Common myeloid progenitor, CD34-positive (primary cell): ENCODE data around the gene SCART1.
"Not testable (repeated sequence)": the region's sequence is repeated elsewhere in the genome, so short reads cannot be mapped to it uniquely, and the experiment has no call there.

ENCODE experiments used
- CTCF ChIA-PET: fragments of 350-600 bp; sonication (Branson Sonifier 250); formaldehyde crosslinking; loops from one replicate; lab custom pipeline; 2021; ENCODE audit warnings: antibody characterized with exemption; lab: Charles Lee
- POLR2A ChIA-PET: fragments of 350-600 bp; sonication (Branson Sonifier 250); formaldehyde crosslinking; loops from one replicate; lab custom pipeline; 2021; ENCODE audit warnings: antibody characterized with exemption; lab: Charles Lee
- DNase-seq, 3 donors: peaks; one replicate each; pipeline versions ENCODE4 v3.0.0 to v3.0.0-alpha.2; 2013
- H3K27ac ChIP-seq, 2 experiments: 1 replicate in 1 of 2; 2 replicates in 1 of 2; pipeline ENCODE4 v1.7.0; 2013; ENCODE audit warnings: inconsistent platforms in 2 of 2, low read length in 2 of 2, mild to moderate bottlenecking in 2 of 2, low read depth in 1 of 2, moderate library complexity in 1 of 2; ENCODE audit not compliant: severe bottlenecking in 2 of 2, insufficient read depth in 1 of 2, poor library complexity in 1 of 2
- H3K27me3 ChIP-seq, 5 experiments: replicated peaks in 2 of 5; 1 replicate in 3 of 5; 2 replicates in 2 of 5; pipeline versions ENCODE4 v1.6.1 to v1.7.0; 2013; ENCODE audit warnings: low read length in 4 of 5, mild to moderate bottlenecking in 2 of 5, moderate library complexity in 2 of 5, inconsistent platforms in 1 of 5; ENCODE audit not compliant: insufficient read depth in 5 of 5, control insufficient read depth in 4 of 5
- H3K36me3 ChIP-seq, 4 experiments: 1 replicate in 2 of 4; 2 replicates in 2 of 4; pipeline versions ENCODE4 v1.6.1 to v1.7.0; 2013; ENCODE audit warnings: low read length in 3 of 4, control low read depth in 1 of 4, mild to moderate bottlenecking in 1 of 4; ENCODE audit not compliant: control insufficient read depth in 4 of 4, insufficient read depth in 4 of 4
- H3K4me1 ChIP-seq, 4 experiments: 1 replicate in 3 of 4; 2 replicates in 1 of 4; pipeline versions ENCODE4 v1.6.1 to v1.7.1; 2013; ENCODE audit warnings: low read length in 3 of 4, mild to moderate bottlenecking in 3 of 4, control low read depth in 1 of 4, inconsistent platforms in 1 of 4, moderate library complexity in 1 of 4; ENCODE audit not compliant: control insufficient read depth in 4 of 4, insufficient read depth in 4 of 4; ENCODE audit errors: control extremely low read depth in 1 of 4
- H3K4me3 ChIP-seq, 7 experiments: 1 replicate in 4 of 7; 2 replicates in 3 of 7; pipeline versions ENCODE4 v1.5.1 to v1.7.0; 2013; ENCODE audit warnings: mild to moderate bottlenecking in 7 of 7, low read length in 6 of 7, moderate library complexity in 6 of 7, inconsistent platforms in 2 of 7, low read depth in 2 of 7, control low read depth in 1 of 7; ENCODE audit not compliant: insufficient read depth in 4 of 7, control insufficient read depth in 1 of 7; ENCODE audit errors: extremely low read depth in 1 of 7
- H3K9me3 ChIP-seq, 5 experiments: 1 replicate in 4 of 5; 2 replicates in 1 of 5; pipeline versions ENCODE4 v1.6.1 to v1.7.1; 2013; ENCODE audit warnings: low read length in 4 of 5, mild to moderate bottlenecking in 2 of 5, inconsistent platforms in 1 of 5, low read depth in 1 of 5, moderate library complexity in 1 of 5; ENCODE audit not compliant: control insufficient read depth in 4 of 5, insufficient read depth in 2 of 5; ENCODE audit errors: control extremely low read depth in 1 of 5
- WGBS: methylation state at CpG from one replicate; pipeline ENCODE4 v1.1.5; 2013; ENCODE audit not compliant: insufficient coverage; 5-methylcytosine and 5-hydroxymethylcytosine counted together

Gene SCART1

DNA sequence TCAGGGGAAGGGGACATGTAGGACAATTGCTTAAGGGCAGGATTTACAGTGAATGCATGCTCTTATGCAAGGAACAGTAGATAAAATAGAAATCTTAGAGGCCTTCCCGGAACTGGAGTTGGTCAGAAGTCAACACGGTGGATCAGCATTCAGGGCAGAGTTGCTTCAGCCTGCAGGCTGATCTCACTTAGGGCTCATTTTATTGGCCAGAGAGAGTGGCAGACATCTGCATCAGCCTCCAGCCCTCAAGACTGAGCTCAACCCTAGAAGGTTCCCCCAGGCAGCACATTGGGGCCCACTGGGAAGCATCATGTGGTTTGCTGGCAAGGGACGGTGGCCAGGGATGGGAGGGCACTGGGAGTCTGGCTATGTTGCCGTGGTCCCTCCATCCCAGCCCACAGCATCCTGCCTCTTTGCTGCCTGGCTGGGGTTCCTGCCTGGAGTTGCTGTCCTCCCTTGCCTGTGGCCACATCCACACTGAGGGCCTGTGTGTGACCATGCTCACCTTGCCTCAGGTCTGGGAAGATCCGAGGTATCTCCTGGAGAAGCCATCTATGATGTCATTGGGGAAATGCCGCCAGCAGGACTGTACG, 13.0 kb downstream of the SCART1 start:
- no peak overlapping the region for H3K27ac ChIP-seq
- no peak overlapping the region for H3K4me3 ChIP-seq
- DNase-seq = no peak
- H3K27me3 ChIP-seq = peaks cover 0 to 5% (median 4%) of the 10 kb centered on the region in 5 experiments
- peaks cover 0 to 17% (median 3%) of the 10 kb centered on the region in 5 experiments for H3K9me3 ChIP-seq
- ChIA-PET POLR2A (no interaction called here), CTCF (no interaction called here)
- H3K4me1 ChIP-seq = no peaks in the 10 kb centered on the region
- H3K36me3 ChIP-seq = no peaks in the 10 kb centered on the region
- 98% methylated on average over 7 of the region's 7 CpGs for WGBS

DNA sequence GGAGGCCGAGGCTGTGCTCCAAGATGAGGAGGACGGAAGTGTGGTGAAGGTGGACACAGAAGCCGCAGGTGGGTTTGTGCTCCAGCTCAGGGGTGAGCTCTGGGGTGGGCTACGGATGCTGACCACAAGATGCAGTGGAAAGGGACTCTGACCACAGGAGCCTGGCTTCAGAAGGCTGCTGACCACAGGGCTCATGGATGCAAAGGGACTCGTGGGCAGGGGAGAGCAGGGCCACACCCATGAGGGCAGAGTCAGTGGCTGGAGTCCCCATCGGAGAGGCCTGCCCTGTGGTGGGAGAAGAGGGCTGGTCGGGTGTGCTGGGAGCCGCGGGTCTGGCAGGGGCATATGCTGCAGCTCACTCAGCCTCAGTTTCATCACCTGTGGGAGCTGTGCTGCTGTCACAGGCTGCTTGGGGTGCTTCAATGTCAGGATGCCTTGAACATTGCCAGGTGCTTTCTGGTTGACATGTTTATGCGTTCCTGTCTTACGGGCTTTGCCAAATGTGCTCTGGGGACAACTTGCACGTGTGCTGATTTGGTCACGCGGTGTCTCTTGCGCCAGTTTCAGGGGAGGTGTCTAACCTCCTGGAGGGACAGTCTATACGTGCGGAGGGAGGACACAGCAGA, 13.7 kb downstream of the SCART1 start:
- Histone ChIP-seq H3K4me1 (no peaks in the 10 kb centered on the region), H3K36me3 (no peaks in the 10 kb centered on the region), H3K4me3 (no peak overlapping the region), H3K27me3 (peaks cover 0 to 5% (median 4%) of the 10 kb centered on the region in 5 experiments), H3K9me3 (peaks cover 0 to 17% (median 3%) of the 10 kb centered on the region in 5 experiments), H3K27ac (no peak overlapping the region)
- DNase-seq = no peak
- CTCF ChIA-PET = no interaction called here
- WGBS = 95% methylated on average over 17 of the region's 17 CpGs
- POLR2A ChIA-PET = no interaction called here

DNA sequence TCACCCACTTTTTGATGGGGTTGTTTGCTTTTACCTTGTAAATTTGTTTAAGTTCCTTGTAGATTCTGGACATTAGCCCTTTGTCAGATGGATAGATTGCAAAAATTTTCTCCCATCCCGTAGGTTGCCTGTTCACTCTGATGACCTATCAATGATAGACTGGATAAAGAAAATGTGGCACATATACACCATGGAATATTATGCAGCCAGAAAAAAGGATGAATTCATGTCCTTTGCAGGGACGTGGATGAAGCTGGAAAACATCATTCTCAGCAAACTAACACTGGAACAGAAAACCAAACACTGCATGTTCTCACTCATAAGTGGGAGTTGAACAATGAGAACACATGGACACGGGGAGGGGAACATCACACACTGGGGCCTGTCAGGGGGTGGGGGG, 15.5 kb downstream of the SCART1 start:
- H3K27me3 ChIP-seq, H3K4me3 ChIP-seq, H3K4me1 ChIP-seq, H3K36me3 ChIP-seq, POLR2A ChIA-PET, H3K27ac ChIP-seq, DNase-seq: not testable (repeated sequence)
- peaks cover 0 to 16% (median 3%) of the 10 kb centered on the region in 5 experiments for H3K9me3 ChIP-seq
- CTCF ChIA-PET = interaction anchor here (0.6 kb wide), 1 partner anchor 1078 kb away, joined by 3 read pairs; no protein-coding TSS in a partner anchor
- WGBS = 67% methylated on average over 1 of the region's 3 CpGs

DNA sequence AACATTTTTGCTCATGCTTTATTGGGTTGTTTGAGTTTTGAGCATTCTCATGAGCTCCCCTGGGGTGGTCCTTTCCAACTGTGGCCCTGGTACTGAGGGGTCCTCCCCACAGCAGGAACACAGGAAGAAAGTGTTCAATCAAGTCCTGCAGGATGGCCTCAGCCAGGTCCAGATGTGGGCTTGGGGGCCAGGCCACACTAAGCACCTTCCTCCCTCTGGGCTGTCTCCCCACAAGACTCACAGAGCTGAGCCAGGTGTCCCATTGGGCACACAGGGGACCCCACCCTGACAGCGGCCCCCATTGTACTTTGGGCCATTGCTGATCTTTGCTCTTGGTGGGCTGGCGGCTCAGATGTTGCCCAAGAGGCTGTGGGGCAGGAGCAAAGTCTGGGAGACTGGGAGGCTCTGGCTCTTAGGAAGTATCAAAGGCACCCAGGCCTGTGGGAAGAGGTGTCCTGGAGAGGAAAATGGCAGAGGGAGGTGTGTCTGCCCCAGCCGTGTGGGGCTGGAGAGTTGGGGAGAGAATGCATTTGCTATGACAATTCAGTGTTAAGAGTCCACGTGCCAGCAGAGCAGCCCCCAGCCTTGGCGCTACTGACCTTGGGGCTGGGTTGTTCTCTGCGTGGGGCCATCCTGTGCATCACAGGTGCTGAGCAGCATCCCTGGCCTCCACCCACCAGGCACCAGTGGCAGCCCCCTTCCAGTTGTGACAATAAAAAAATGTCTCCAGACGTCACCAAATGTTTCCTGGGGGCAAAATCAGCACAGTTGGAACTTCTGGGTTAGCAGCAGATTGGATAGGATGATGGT, 17.8 kb downstream of the SCART1 start:
- no peak overlapping the region for H3K27ac ChIP-seq
- peaks cover 0 to 10% (median 0%) of the 10 kb centered on the region in 5 experiments for H3K9me3 ChIP-seq
- no peaks in the 10 kb centered on the region for H3K36me3 ChIP-seq
- H3K27me3 ChIP-seq = peaks cover 0 to 4% (median 0%) of the 10 kb centered on the region in 5 experiments
- ChIA-PET POLR2A (no interaction called here), CTCF (no interaction called here)
- DNase-seq = no peak
- H3K4me1 ChIP-seq = peaks cover 0 to 4% (median 1%) of the 10 kb centered on the region in 4 experiments
- 90% methylated on average over 7 of the region's 7 CpGs for WGBS
- no peak overlapping the region for H3K4me3 ChIP-seq

DNA sequence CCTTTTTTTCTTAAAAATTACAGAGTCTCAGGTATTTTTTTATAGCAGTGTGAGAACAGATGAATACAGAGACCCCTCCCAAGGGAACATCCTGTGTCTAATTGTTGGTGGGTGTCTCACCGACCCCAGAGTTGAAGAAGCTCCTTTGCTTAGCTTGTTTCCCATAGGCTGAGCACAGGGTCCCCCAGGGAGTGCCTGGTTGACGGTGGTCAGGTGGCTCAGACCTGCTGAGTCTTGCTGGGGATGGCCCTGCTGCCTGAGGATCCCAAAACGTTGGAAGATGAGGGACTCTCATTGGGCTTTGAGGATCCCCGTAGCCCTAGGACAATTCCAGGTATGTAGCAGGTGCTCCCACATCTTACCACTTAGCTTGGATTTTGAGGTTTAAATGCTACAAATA, 19.5 kb downstream of the SCART1 start:
- Histone ChIP-seq H3K27me3 (no peaks in the 10 kb centered on the region), H3K27ac (no peak overlapping the region), H3K36me3 (no peaks in the 10 kb centered on the region), H3K4me1 (peaks cover 0 to 4% (median 1%) of the 10 kb centered on the region in 4 experiments), H3K4me3 (no peak overlapping the region), H3K9me3 (peaks cover 0 to 10% (median 0%) of the 10 kb centered on the region in 5 experiments)
- WGBS = 87% methylated on average over 3 of the region's 4 CpGs
- CTCF ChIA-PET = no interaction called here
- POLR2A ChIA-PET = no interaction called here
- no peak for DNase-seq

DNA sequence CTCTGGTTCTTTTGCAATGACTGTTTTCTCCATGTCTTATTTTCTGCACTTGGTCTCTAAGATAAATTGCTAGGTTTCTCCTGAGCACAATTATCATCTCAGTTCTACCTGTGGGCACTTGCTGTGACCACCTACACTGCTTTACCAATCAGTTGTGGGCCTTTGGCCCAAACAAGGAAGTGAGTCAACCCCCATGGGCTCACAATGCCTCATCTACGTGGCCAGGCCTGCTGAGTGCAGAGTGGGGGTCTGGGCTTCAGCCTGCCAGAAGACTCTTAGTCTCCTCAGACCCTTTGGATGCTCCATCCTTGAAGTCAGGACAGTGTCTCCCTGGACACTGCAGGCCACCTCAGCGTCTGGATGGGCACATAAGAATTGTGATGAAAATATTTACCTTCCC, 20.3 kb downstream of the SCART1 start:
- peaks cover 0 to 10% (median 0%) of the 10 kb centered on the region in 5 experiments for H3K9me3 ChIP-seq
- H3K27ac ChIP-seq = no peak overlapping the region
- DNase-seq = no peak
- H3K4me1 ChIP-seq = peaks cover 0 to 4% (median 1%) of the 10 kb centered on the region in 4 experiments
- no peak overlapping the region for H3K4me3 ChIP-seq
- CTCF ChIA-PET = no interaction called here
- POLR2A ChIA-PET = no interaction called here
- no peaks in the 10 kb centered on the region for H3K36me3 ChIP-seq
- WGBS = 100% methylated on average over 1 of the region's 2 CpGs
- H3K27me3 ChIP-seq = no peaks in the 10 kb centered on the region
